ENCODE results near the gene ATP11A. TPM values are rescaled to one million over a fixed set of nuclear protein-coding genes. Genes with fewer than 3 reads are reported as not detected.
"Not testable (repeated sequence)": the region's sequence is repeated elsewhere in the genome, so short reads cannot be mapped to it uniquely, and the experiment has no call there.

ATP11A gene
- total and polyA plus RNA-seq, 9 of the 15 experiments (the other 6 are each of a cell fraction or from before 2014, with no cell fraction given) = 0.38 to 34.2 (median 4.2) TPM

DNA sequence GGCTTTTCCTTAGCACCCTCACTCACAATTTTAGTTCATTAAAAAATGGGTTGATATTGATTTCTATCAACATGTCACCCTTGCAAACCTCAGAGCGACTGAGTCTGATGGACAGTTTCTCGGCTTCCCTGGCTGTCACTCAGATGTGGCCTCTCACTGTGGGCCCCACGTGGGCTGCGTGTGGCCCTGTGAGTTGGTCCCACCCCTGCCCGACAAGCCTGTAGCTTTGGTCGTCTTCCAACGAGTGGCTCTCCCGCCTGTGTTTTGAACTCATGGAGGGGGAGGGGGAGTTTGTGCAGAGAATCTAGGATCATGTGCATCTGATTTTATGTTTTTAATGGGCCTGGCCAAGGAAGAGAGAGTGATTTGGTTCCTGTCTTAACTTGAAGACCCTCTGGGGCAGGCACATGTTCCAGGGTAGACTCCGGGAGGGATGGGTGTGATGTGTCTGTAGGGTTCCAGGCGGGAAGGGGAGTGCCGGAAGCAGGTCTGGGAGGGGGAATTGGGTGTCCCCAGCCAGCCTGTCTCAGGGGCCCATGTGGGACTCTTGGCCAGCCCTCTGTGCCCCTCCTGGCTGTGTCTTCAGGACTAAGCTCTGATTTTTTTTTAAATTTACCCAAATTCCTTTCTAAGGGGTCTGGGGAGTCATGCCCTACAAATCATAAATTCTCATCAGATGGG lies 18.9 kb downstream of the ATP11A start (continued):
- no peak for TF ChIP-seq TAL1 (IDR thresholded peaks at IDR 0.05)

DNA sequence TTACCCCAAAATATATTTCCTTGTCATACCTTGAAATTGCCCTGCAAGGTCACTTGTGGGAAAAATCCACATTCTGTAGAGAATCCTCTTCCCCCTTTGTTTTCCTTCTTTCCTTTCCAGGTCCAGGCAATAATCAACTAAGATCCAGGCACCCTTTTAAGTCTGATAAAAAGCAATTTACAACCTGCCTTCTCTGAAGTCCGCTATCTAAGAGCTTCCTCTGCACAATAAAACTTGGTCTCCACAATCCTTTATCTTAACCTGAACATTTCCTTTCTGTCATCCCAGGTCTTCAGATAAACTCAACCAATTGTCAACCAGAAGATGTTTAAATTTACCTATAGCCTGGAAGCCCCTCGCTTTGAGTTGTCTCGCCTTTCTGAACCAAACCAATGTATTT lies 19.5 kb downstream of the ATP11A start:
- H3K79me2 ChIP-seq (ENCODE audit: control insufficient read depth, insufficient read depth, low read length) = peaks cover 73% of the 10 kb centered on the region
- H3K9me3 ChIP-seq (replicated peaks; ENCODE audit: control insufficient read depth, insufficient read depth, low read depth, low read length); H3K4me2 ChIP-seq (ENCODE audit: insufficient read depth, low read length); in situ Hi-C loops (cut with MboI); H3K27ac ChIP-seq (ENCODE audit: extremely low read depth, low read depth, low read length); CTCF ChIA-PET (ENCODE audit: low intra/inter-chr PET ratio); H2AFZ ChIP-seq (ENCODE audit: low read depth, low read length); H3K9ac ChIP-seq (ENCODE audit: insufficient read depth in 1 of 2, low read depth in 2 of 2, low read length in 2 of 2); ATAC-seq; H3K36me3 ChIP-seq (ENCODE audit: control insufficient read depth, insufficient read depth, low read length); H3K27me3 ChIP-seq (ENCODE audit: control insufficient read depth in 2 of 2, insufficient read depth in 2 of 2, low read length in 2 of 2); intact Hi-C loops (cut with micrococcal nuclease); BruUV-seq (replicated peaks); H3K4me3 ChIP-seq; TF ChIP-seq FOXM1 (CRISPR knock-in tag; IDR thresholded peaks at IDR 0.05; ENCODE audit: low read depth); TEAD4 (CRISPR knock-in tag; IDR thresholded peaks at IDR 0.05; ENCODE audit: borderline replicate concordance): not testable (repeated sequence)
- WGBS (ENCODE audit: insufficient coverage, low coverage, missing lambda C conversion rate) = 4% methylated on average over 3 of the region's 3 CpGs
- peaks cover 51 to 58% of the 10 kb centered on the region in 2 experiments for H3K4me1 ChIP-seq (replicated peaks in 1 of 2; ENCODE audit: control insufficient read depth in 2 of 2, insufficient read depth in 2 of 2, low read length in 2 of 2)
- H3K9me1 ChIP-seq (ENCODE audit: control insufficient read depth, insufficient read depth, low read length) = peaks cover 11% of the 10 kb centered on the region
- POLR2A ChIA-PET = interaction anchor here (0.8 to 2.0 kb wide), 2 partner anchors 9 to 24 kb away, joined by 3 to 6 read pairs; no protein-coding TSS in a partner anchor
- peak; percentile 74 for FAIRE-seq
- peaks cover 16% of the 10 kb centered on the region for H4K20me1 ChIP-seq (replicated peaks; ENCODE audit: control insufficient read depth, insufficient read depth, low read length)
- peak in 1 of 4 experiments; percentile 52 for DNase-seq (ENCODE audit: extremely low read depth in 1 of 4, low spot score in 3 of 4)
- TF ChIP-seq, protein P1, sequence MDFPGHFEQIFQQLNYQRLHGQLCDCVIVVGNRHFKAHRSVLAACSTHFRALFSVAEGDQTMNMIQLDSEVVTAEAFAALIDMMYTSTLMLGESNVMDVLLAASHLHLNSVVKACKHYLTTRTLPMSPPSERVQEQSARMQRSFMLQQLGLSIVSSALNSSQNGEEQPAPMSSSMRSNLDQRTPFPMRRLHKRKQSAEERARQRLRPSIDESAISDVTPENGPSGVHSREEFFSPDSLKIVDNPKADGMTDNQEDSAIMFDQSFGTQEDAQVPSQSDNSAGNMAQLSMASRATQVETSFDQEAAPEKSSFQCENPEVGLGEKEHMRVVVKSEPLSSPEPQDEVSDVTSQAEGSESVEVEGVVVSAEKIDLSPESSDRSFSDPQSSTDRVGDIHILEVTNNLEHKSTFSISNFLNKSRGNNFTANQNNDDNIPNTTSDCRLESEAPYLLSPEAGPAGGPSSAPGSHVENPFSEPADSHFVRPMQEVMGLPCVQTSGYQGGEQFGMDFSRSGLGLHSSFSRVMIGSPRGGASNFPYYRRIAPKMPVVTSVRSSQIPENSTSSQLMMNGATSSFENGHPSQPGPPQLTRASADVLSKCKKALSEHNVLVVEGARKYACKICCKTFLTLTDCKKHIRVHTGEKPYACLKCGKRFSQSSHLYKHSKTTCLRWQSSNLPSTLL (IDR thresholded peaks at IDR 0.05) = peak; percentile 77
- peak; percentile 36; the same call in 1 of the 2 replicates for TF ChIP-seq NCOA1 (IDR thresholded peaks at IDR 0.05; ENCODE audit: low read depth)
- TF ChIP-seq SMARCC2 (IDR thresholded peaks at IDR 0.05; ENCODE audit: low read depth) = 0 out of 2 replicates have a peak, but pooled peaks have one; percentile 27
- TF ChIP-seq POLR2AphosphoS5 (IDR thresholded peaks at IDR 0.05; ENCODE audit: control insufficient read depth, insufficient read depth, low read depth, low read length) = 0 out of 2 replicates have a peak, but pooled peaks have one; percentile 38
- TF ChIP-seq SOX6 (IDR thresholded peaks at IDR 0.05) = peak; percentile 86
- TF ChIP-seq EP300 (IDR thresholded peaks at IDR 0.05; ENCODE audit: low read length) = peak; percentile 54; the same call in 1 of the 2 replicates
- TF ChIP-seq KLF16 (IDR thresholded peaks at IDR 0.05) = peak; percentile 75
- TF ChIP-seq DPF2 (IDR thresholded peaks at IDR 0.05) = peak; percentile 72
- TF ChIP-seq TAL1 (IDR thresholded peaks at IDR 0.05) = peak; percentile 86
- peak; percentile 51 for TF ChIP-seq STAT5A (IDR thresholded peaks at IDR 0.05; ENCODE audit: borderline replicate concordance, low read length)
- TF ChIP-seq NCOR1 (IDR thresholded peaks at IDR 0.05) = peak; percentile 87
- peak in 1 of 2 experiments; percentile 60; a peak in 3 of 4 replicates for TF ChIP-seq KDM1A (IDR thresholded peaks at IDR 0.05)
- peak; percentile 61; the same call in 1 of the 2 replicates for TF ChIP-seq FOXM1 (IDR thresholded peaks at IDR 0.05; ENCODE audit: low read depth)
- peak in 1 of 2 experiments; percentile 60; a peak in 1 of 4 replicates for TF ChIP-seq RCOR1 (IDR thresholded peaks at IDR 0.05; ENCODE audit: borderline replicate concordance in 1 of 2, low read depth in 2 of 2, low read length in 2 of 2)
- TF ChIP-seq TEAD4 (IDR thresholded peaks at IDR 0.05; ENCODE audit: low read length) = peak; percentile 87
- peak; percentile 26 to 60; a peak in 2 of 4 replicates for TF ChIP-seq TRIM24 (IDR thresholded peaks at IDR 0.05)
